H9 (cell line): ENCODE data around the gene TRABD2B. TPM values are rescaled to one million over a fixed set of nuclear protein-coding genes. Genes with fewer than 3 reads are reported as not detected.

Source experiments
- DNase-seq: peaks from one replicate; pipeline ENCODE4 v3.0.0-alpha.2; 2017
- H2AFZ ChIP-seq: one replicate; pipeline ENCODE4 v1.6.1; 2013; ENCODE audit warnings: mild to moderate bottlenecking, low read length, control low read depth, moderate library complexity
- H2AK5ac ChIP-seq: 2 replicates; pipeline ENCODE4 v1.6.1; 2013; ENCODE audit warnings: low read length, control low read depth, mixed read lengths; ENCODE audit not compliant: insufficient read length
- H2BK120ac ChIP-seq: one replicate; pipeline ENCODE4 v1.6.1; 2013; ENCODE audit warnings: low read depth, mild to moderate bottlenecking, low read length, control low read depth, inconsistent platforms; ENCODE audit not compliant: poor library complexity, severe bottlenecking
- H2BK12ac ChIP-seq: 2 replicates; pipeline ENCODE4 v1.6.1; 2013; ENCODE audit warnings: low read length, control low read depth, mixed read lengths, low read depth; ENCODE audit not compliant: insufficient read length
- H2BK15ac ChIP-seq: 2 replicates; pipeline ENCODE4 v1.6.1; 2013; ENCODE audit warnings: low read depth, low read length, control low read depth
- H2BK20ac ChIP-seq: one replicate; pipeline ENCODE4 v1.6.1; 2013; ENCODE audit warnings: low read depth, mild to moderate bottlenecking, low read length, control low read depth, inconsistent platforms; ENCODE audit not compliant: poor library complexity, severe bottlenecking
- H2BK5ac ChIP-seq: 2 replicates; pipeline ENCODE4 v1.6.1; 2013; ENCODE audit warnings: low read length, control low read depth, mixed read lengths; ENCODE audit not compliant: insufficient read length
- H3K14ac ChIP-seq: 2 replicates; pipeline ENCODE4 v1.6.1; 2013; ENCODE audit warnings: low read length, control low read depth; ENCODE audit not compliant: insufficient read depth
- H3K18ac ChIP-seq: 2 replicates; pipeline ENCODE4 v1.6.1; 2013; ENCODE audit warnings: low read depth, mild to moderate bottlenecking, mixed read lengths, low read length, control low read depth; ENCODE audit not compliant: insufficient read length
- H3K23ac ChIP-seq: 2 replicates; pipeline ENCODE4 v1.6.1; 2013; ENCODE audit warnings: low read length, control low read depth, mixed read lengths, low read depth; ENCODE audit not compliant: insufficient read length
- H3K23me2 ChIP-seq: 2 replicates; pipeline ENCODE4 v1.6.1; 2013; ENCODE audit warnings: low read depth, mild to moderate bottlenecking, mixed read lengths, low read length, control low read depth; ENCODE audit not compliant: insufficient read length, poor library complexity, severe bottlenecking
- H3K27ac ChIP-seq: 2 replicates; pipeline ENCODE4 v1.5.1; 2013; ENCODE audit warnings: low read length, control low read depth, mixed read lengths, low read depth; ENCODE audit not compliant: insufficient read length
- H3K27me3 ChIP-seq: 2 replicates; pipeline ENCODE4 v1.6.1; 2013; ENCODE audit warnings: low read length, control low read depth, inconsistent platforms; ENCODE audit not compliant: insufficient read depth
- H3K4ac ChIP-seq: 2 replicates; pipeline ENCODE4 v1.6.1; 2013; ENCODE audit warnings: low read depth, mild to moderate bottlenecking, control low read depth, inconsistent platforms, low read length, moderate library complexity
- H3K4me1 ChIP-seq: 2 replicates; pipeline ENCODE4 v1.6.1; 2013; ENCODE audit warnings: low read length, control low read depth, inconsistent platforms; ENCODE audit not compliant: insufficient read depth
- H3K4me2 ChIP-seq: 2 replicates; pipeline ENCODE4 v1.6.1; 2013; ENCODE audit warnings: low read length, control low read depth, mixed read lengths; ENCODE audit not compliant: insufficient read length, insufficient read depth
- H3K56ac ChIP-seq: 2 replicates; pipeline ENCODE4 v1.6.1; 2013; ENCODE audit warnings: low read depth, mild to moderate bottlenecking, mixed read lengths, low read length, control low read depth; ENCODE audit not compliant: insufficient read length
- H3K79me1 ChIP-seq: 2 replicates; pipeline ENCODE4 v1.6.1; 2013; ENCODE audit warnings: low read depth, mild to moderate bottlenecking, moderate library complexity, low read length, control low read depth, inconsistent platforms; ENCODE audit not compliant: insufficient read depth, poor library complexity, severe bottlenecking
- H3K79me2 ChIP-seq: 2 replicates; pipeline ENCODE4 v1.6.1; 2013; ENCODE audit warnings: low read length, control low read depth, inconsistent platforms; ENCODE audit not compliant: insufficient read depth
- H3K9ac ChIP-seq: 2 replicates; pipeline ENCODE4 v1.6.1; 2013; ENCODE audit warnings: low read length, control low read depth, mixed read lengths; ENCODE audit not compliant: insufficient read length; ENCODE audit errors: extremely low read depth
- H3K9me3 ChIP-seq: one replicate; pipeline ENCODE4 v1.6.1; 2013; ENCODE audit warnings: low read depth, low read length, inconsistent platforms; ENCODE audit not compliant: control insufficient read depth
- H3T11ph ChIP-seq: one replicate; pipeline ENCODE4 v1.6.1; 2013; ENCODE audit warnings: mild to moderate bottlenecking, low read length, control low read depth, inconsistent platforms
- H4K20me1 ChIP-seq: one replicate; pipeline ENCODE4 v1.6.1; 2013; ENCODE audit not compliant: control insufficient read depth, insufficient read length, insufficient read depth
- H4K5ac ChIP-seq: 2 replicates; pipeline ENCODE4 v1.6.1; 2013; ENCODE audit warnings: low read depth, mild to moderate bottlenecking, mixed read lengths, low read length, control low read depth; ENCODE audit not compliant: insufficient read length
- H4K8ac ChIP-seq: replicated peaks from 2 replicates; pipeline ENCODE4 v1.6.1; 2013; ENCODE audit warnings: low read length, control low read depth, mixed read lengths, low read depth; ENCODE audit not compliant: insufficient read length
- H4K91ac ChIP-seq: 2 replicates; pipeline ENCODE4 v1.6.1; 2013; ENCODE audit warnings: low read depth, mild to moderate bottlenecking, moderate library complexity, mixed read lengths, low read length, control low read depth; ENCODE audit not compliant: insufficient read length
- H3K27ac Mint-ChIP-seq, 3 experiments: 2 replicates in 2 of 3; 3 replicates in 1 of 3; pipeline ENCODE4 v1.8.0; 2020 to 2021; ENCODE audit warnings: mixed read lengths in 3 of 3, mild to moderate bottlenecking in 1 of 3, moderate library complexity in 1 of 3
- H3K27me3 Mint-ChIP-seq: 2 replicates; pipeline ENCODE4 v1.8.0; 2021; ENCODE audit warnings: low read depth, mild to moderate bottlenecking, moderate library complexity, mixed read lengths
- H3K36me3 Mint-ChIP-seq, 3 experiments: 2 replicates in 2 of 3; 3 replicates in 1 of 3; pipeline ENCODE4 v1.8.0; 2020 to 2021; ENCODE audit warnings: low read depth in 3 of 3, mixed read lengths in 3 of 3; ENCODE audit not compliant: insufficient read depth in 1 of 3
- H3K4me1 Mint-ChIP-seq, 2 experiments: 2 replicates each; pipeline ENCODE4 v1.8.0; 2020; ENCODE audit warnings: mixed read lengths in 2 of 2
- H3K4me3 Mint-ChIP-seq, 2 experiments: 2 replicates in 1 of 2; 3 replicates in 1 of 2; pipeline ENCODE4 v1.8.0; 2020 to 2021; ENCODE audit warnings: mild to moderate bottlenecking in 2 of 2, mixed read lengths in 2 of 2, moderate library complexity in 1 of 2
- H3K9me3 Mint-ChIP-seq, 2 experiments: 2 replicates in 1 of 2; 3 replicates in 1 of 2; pipeline ENCODE4 v1.8.0; 2020; ENCODE audit warnings: mild to moderate bottlenecking in 2 of 2, mixed read lengths in 2 of 2, moderate library complexity in 1 of 2
- CTCF ChIP-seq: fragments of 200-600 bp; sonication (generic); conservative IDR thresholded peaks from 3 replicates; pipeline ENCODE4 v1.8.0; 2021; ENCODE audit warnings: antibody characterized with exemption, mild to moderate bottlenecking
- WGBS: extraction: QIAGEN DNeasy Blood & Tissue Kit; methylation state at CpG from one replicate; pipeline ENCODE4 v1.1.7; 2013; ENCODE audit warnings: missing lambda C conversion rate, low lambda C conversion rate, mixed read lengths; ENCODE audit not compliant: insufficient read length; ENCODE audit errors: extremely low coverage; 5-methylcytosine and 5-hydroxymethylcytosine counted together
- total RNA-seq: library from RNA; stranded (reverse); gene quantifications from 2 replicates; pipeline ENCODE4 v1.2.1, GENCODE V29; 2021

The TRABD2B gene
- total RNA-seq, 1 experiment from 2014 or later: 2.3 TPM

DNA sequence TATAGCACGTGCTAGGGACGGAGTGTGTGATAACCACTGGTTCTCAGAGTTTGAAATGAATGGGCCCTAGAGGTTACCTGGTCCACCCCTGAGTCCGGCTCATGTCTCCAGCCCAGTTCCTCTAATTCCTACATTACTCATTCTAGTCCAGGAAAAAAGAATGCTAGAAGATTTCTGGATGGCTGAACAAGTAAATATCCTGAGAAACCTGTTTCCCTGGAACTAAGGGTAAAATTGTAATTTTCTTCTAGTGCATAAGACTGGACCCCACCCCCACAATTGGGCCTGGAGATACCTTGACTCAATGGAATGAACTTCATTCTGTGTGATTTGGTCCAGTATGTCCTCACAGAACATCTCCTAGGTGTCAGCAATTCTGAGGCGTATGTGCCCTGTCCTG, 208.4 kb downstream of the TRABD2B start:
- H4K20me1 ChIP-seq: no peaks in the 10 kb centered on the region
- no peak overlapping the region for H2AK5ac ChIP-seq
- Mint-ChIP-seq H3K4me3 (no peak overlapping the region), H3K9me3 (no peaks in the 10 kb centered on the region), H3K27me3 (no peaks in the 10 kb centered on the region), H3K27ac (no peak overlapping the region), H3K36me3 (no peaks in the 10 kb centered on the region), H3K4me1 (peaks cover 8 to 11% of the 10 kb centered on the region in 2 experiments; a peak in 3 of 4 replicates)
- no peak overlapping the region for H3K18ac ChIP-seq
- no peak for DNase-seq
- no peak overlapping the region for H3K9ac ChIP-seq
- H3K79me1 ChIP-seq: no peaks in the 10 kb centered on the region
- H3K4ac ChIP-seq: no peak overlapping the region
- H3T11ph ChIP-seq: no peak overlapping the region
- H2BK120ac ChIP-seq: no peak overlapping the region
- no peak overlapping the region for H3K56ac ChIP-seq
- no CpG with 5 or more reads among the region's 4 CpGs for WGBS
- H2BK15ac ChIP-seq: no peak overlapping the region
- no peak overlapping the region for H3K14ac ChIP-seq
- no peak overlapping the region for H2BK20ac ChIP-seq
- no peaks in the 10 kb centered on the region for H3K23me2 ChIP-seq
- H2BK12ac ChIP-seq: no peak overlapping the region
- no peak overlapping the region for H4K91ac ChIP-seq
- no peaks in the 10 kb centered on the region for H3K9me3 ChIP-seq
- H3K23ac ChIP-seq: no peak overlapping the region
- no peak overlapping the region for H4K8ac ChIP-seq
- no peak overlapping the region for H3K27ac ChIP-seq
- no peaks in the 10 kb centered on the region for H3K79me2 ChIP-seq
- H4K5ac ChIP-seq: no peak overlapping the region
- H2BK5ac ChIP-seq: no peak overlapping the region
- no peak for TF ChIP-seq CTCF
- no peak overlapping the region for H2AFZ ChIP-seq
- H3K4me2 ChIP-seq: no peak overlapping the region
- no peaks in the 10 kb centered on the region for H3K27me3 ChIP-seq
- H3K4me1 ChIP-seq: no peaks in the 10 kb centered on the region; the same call in 1 of the 2 replicates
